ENCODE data around the gene PPARG. TPM values are rescaled to one million over a fixed set of nuclear protein-coding genes. Genes with fewer than 3 reads are reported as not detected.
"Not testable (repeated sequence)": the region's sequence is repeated elsewhere in the genome, so short reads cannot be mapped to it uniquely, and the experiment has no call there.

Gene PPARG
- total and polyA plus RNA-seq, 4 donors = 8.3 to 41.4 (median 26.2) TPM

GRCh38 chr3:12446298-12446697 is 157.4 kb downstream of the PPARG start:
- Histone ChIP-seq H3K27ac (ENCODE audit: low read depth in 1 of 2, low read length in 1 of 2) (no peak overlapping the region), H3K4me1 (ENCODE audit: control insufficient read depth in 5 of 5, insufficient read depth in 5 of 5, low read length in 5 of 5) (peaks cover 0 to 32% (median 3%) of the 10 kb centered on the region in 5 donors), H3K9ac (ENCODE audit: insufficient read depth in 1 of 2, low read length in 2 of 2) (no peak overlapping the region), H3K36me3 (ENCODE audit: control insufficient read depth in 4 of 4, insufficient read depth in 4 of 4, low read length in 4 of 4) (no peaks in the 10 kb centered on the region), H3K27me3 (ENCODE audit: control insufficient read depth in 3 of 3, insufficient read depth in 3 of 3, low read length in 2 of 3) (no peaks in the 10 kb centered on the region), H3K9me3 (ENCODE audit: control insufficient read depth in 4 of 4, insufficient read depth in 3 of 4, low read length in 3 of 4) (no peaks in the 10 kb centered on the region), H3K4me3 (no peak overlapping the region)
- DNase-seq (no peak), ATAC-seq (ENCODE audit: insufficient read depth, low FRiP score) (no peak)
- 88 to 95% methylated on average over 7 of the region's 7 CpGs for WGBS, 2 donors
- TF ChIP-seq CTCF (IDR thresholded peaks at IDR 0.05; ENCODE audit: control extremely low read depth, extremely low read depth) = no peak

GRCh38 chr3:12447075-12447474 is 158.2 kb downstream of the PPARG start:
- no peak for TF ChIP-seq CTCF (IDR thresholded peaks at IDR 0.05; ENCODE audit: control extremely low read depth, extremely low read depth)
- Histone ChIP-seq H3K4me3 (no peak overlapping the region), H3K27ac (ENCODE audit: low read depth in 1 of 2, low read length in 1 of 2) (no peak overlapping the region), H3K4me1 (ENCODE audit: control insufficient read depth in 5 of 5, insufficient read depth in 5 of 5, low read length in 5 of 5) (peaks cover 0 to 25% (median 3%) of the 10 kb centered on the region in 5 donors), H3K9ac (ENCODE audit: insufficient read depth in 1 of 2, low read length in 2 of 2) (no peak overlapping the region), H3K36me3 (ENCODE audit: control insufficient read depth in 4 of 4, insufficient read depth in 4 of 4, low read length in 4 of 4) (no peaks in the 10 kb centered on the region), H3K27me3 (ENCODE audit: control insufficient read depth in 3 of 3, insufficient read depth in 3 of 3, low read length in 2 of 3) (no peaks in the 10 kb centered on the region), H3K9me3 (ENCODE audit: control insufficient read depth in 4 of 4, insufficient read depth in 3 of 4, low read length in 3 of 4) (no peaks in the 10 kb centered on the region)
- ATAC-seq (ENCODE audit: insufficient read depth, low FRiP score) (no peak), DNase-seq (no peak)
- WGBS, 2 donors = 93 to 97% methylated on average over 4 of the region's 4 CpGs

GRCh38 chr3:12448404-12449202 is 159.7 kb downstream of the PPARG start:
- not testable (repeated sequence) for H3K4me3 ChIP-seq; H3K36me3 ChIP-seq (ENCODE audit: control insufficient read depth in 4 of 4, insufficient read depth in 4 of 4, low read length in 4 of 4); DNase-seq; H3K9me3 ChIP-seq (ENCODE audit: control insufficient read depth in 4 of 4, insufficient read depth in 3 of 4, low read length in 3 of 4); H3K27ac ChIP-seq (ENCODE audit: low read depth in 1 of 2, low read length in 1 of 2); ATAC-seq (ENCODE audit: insufficient read depth, low FRiP score); H3K27me3 ChIP-seq (ENCODE audit: control insufficient read depth in 3 of 3, insufficient read depth in 3 of 3, low read length in 2 of 3); H3K9ac ChIP-seq (ENCODE audit: insufficient read depth in 1 of 2, low read length in 2 of 2)
- 80 to 87% methylated on average over 4 of the region's 4 CpGs for WGBS, 2 donors
- peaks cover 0 to 13% (median 3%) of the 10 kb centered on the region in 5 donors for H3K4me1 ChIP-seq (ENCODE audit: control insufficient read depth in 5 of 5, insufficient read depth in 5 of 5, low read length in 5 of 5)

GRCh38 chr3:12449889-12450682 is 161.2 kb downstream of the PPARG start:
- Histone ChIP-seq H3K9ac (ENCODE audit: insufficient read depth in 1 of 2, low read length in 2 of 2) (no peak overlapping the region), H3K4me1 (ENCODE audit: control insufficient read depth in 5 of 5, insufficient read depth in 5 of 5, low read length in 5 of 5) (peaks cover 0 to 3% (median 0%) of the 10 kb centered on the region in 5 donors), H3K36me3 (ENCODE audit: control insufficient read depth in 4 of 4, insufficient read depth in 4 of 4, low read length in 4 of 4) (no peaks in the 10 kb centered on the region), H3K27ac (ENCODE audit: low read depth in 1 of 2, low read length in 1 of 2) (no peak overlapping the region), H3K4me3 (no peak overlapping the region), H3K9me3 (ENCODE audit: control insufficient read depth in 4 of 4, insufficient read depth in 3 of 4, low read length in 3 of 4) (no peaks in the 10 kb centered on the region), H3K27me3 (ENCODE audit: control insufficient read depth in 3 of 3, insufficient read depth in 3 of 3, low read length in 2 of 3) (no peaks in the 10 kb centered on the region)
- no peak for TF ChIP-seq CTCF (IDR thresholded peaks at IDR 0.05; ENCODE audit: control extremely low read depth, extremely low read depth)
- DNase-seq (no peak), ATAC-seq (ENCODE audit: insufficient read depth, low FRiP score) (no peak)
- WGBS, 2 donors = 65 to 80% methylated on average over 8 of the region's 8 CpGs

Measured in lung (tissue), 12 donors.